Measurements from ENCODE around the gene C12orf43. TPM values are rescaled to one million over a fixed set of nuclear protein-coding genes. Genes with fewer than 3 reads are reported as not detected.

The C12orf43 gene
- total RNA-seq, 1 experiment from 2014 or later = 14.8 TPM

GRCh38 chr12:121022713-121023112 is 6.4 kb upstream of the C12orf43 start:
- ChIA-PET POLR2A (ENCODE audit: unreplicated experiment) (no interaction called here), CTCF (no interaction called here)
- intact Hi-C loops (cut with micrococcal nuclease; ENCODE audit: unreplicated experiment) = no loop called here
- Histone ChIP-seq H3K27me3 (ENCODE audit: insufficient read depth, low read depth) (no peaks in the 10 kb centered on the region), H3F3A (ENCODE audit: insufficient read depth, low read depth) (no peaks in the 10 kb centered on the region), H3K9me3 (ENCODE audit: insufficient read depth, low read depth) (no peaks in the 10 kb centered on the region), H3K4me2 (no peak overlapping the region), H3K27ac (no peak overlapping the region), H3K4me1 (replicated peaks; ENCODE audit: insufficient read depth) (peaks cover 14% of the 10 kb centered on the region), H4K20me1 (ENCODE audit: insufficient read depth) (no peaks in the 10 kb centered on the region), H3K79me2 (ENCODE audit: low read depth) (no peaks in the 10 kb centered on the region), H3K9me2 (ENCODE audit: insufficient read depth) (no peaks in the 10 kb centered on the region), H3K36me3 (ENCODE audit: low read depth) (no peaks in the 10 kb centered on the region), H2AFZ (no peak overlapping the region), H3K4me3 (no peak overlapping the region)
- no peak for DNase-seq
- no TSS peak for BruUV-seq (replicated peaks)
- TF ChIP-seq EZH2 (IDR thresholded peaks at IDR 0.05; ENCODE audit: low read depth) (no peak), CTCF (conservative IDR thresholded peaks at IDR 0.05) (no peak)

DNA sequence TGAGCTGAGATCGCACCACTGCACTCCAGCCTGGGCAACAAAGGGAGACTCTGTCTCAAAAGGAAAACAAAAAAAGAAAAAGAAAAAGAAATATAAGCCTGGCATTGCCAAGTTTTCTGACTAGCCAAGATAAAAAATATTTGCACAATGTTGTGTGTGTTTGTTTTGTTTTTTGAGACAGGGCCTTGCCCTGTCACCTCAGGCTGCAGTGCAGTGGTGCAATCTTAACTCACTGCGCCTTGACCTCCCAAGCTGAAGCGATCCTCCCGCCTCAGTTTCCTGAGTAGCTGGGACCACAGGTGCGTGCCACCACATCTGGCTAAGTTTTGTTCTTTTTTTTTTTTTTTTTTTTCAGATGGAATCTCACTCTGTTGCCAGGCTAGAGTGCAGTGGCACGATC is 5.5 kb upstream of the C12orf43 start:
- no peak for DNase-seq
- no peaks in the 10 kb centered on the region for H3F3A ChIP-seq (ENCODE audit: insufficient read depth, low read depth)
- no peaks in the 10 kb centered on the region for H3K9me2 ChIP-seq (ENCODE audit: insufficient read depth)
- no peak for TF ChIP-seq EZH2 (IDR thresholded peaks at IDR 0.05; ENCODE audit: low read depth)
- TF ChIP-seq CTCF (conservative IDR thresholded peaks at IDR 0.05) = no peak
- H3K4me1 ChIP-seq (replicated peaks; ENCODE audit: insufficient read depth) = peaks cover 14% of the 10 kb centered on the region
- H3K36me3 ChIP-seq (ENCODE audit: low read depth) = no peaks in the 10 kb centered on the region
- intact Hi-C loops (cut with micrococcal nuclease; ENCODE audit: unreplicated experiment) = no loop called here
- ChIA-PET POLR2A (ENCODE audit: unreplicated experiment) (interaction anchor here (0.6 kb wide), 1 partner anchor 17 kb away, joined by 3 read pairs; no protein-coding TSS in a partner anchor), CTCF (no interaction called here)
- no peak overlapping the region for H3K27ac ChIP-seq
- H3K9me3 ChIP-seq (ENCODE audit: insufficient read depth, low read depth) = no peaks in the 10 kb centered on the region
- H4K20me1 ChIP-seq (ENCODE audit: insufficient read depth) = no peaks in the 10 kb centered on the region
- no peak overlapping the region for H2AFZ ChIP-seq
- H3K4me3 ChIP-seq = no peak overlapping the region
- no peaks in the 10 kb centered on the region for H3K27me3 ChIP-seq (ENCODE audit: insufficient read depth, low read depth)
- no peaks in the 10 kb centered on the region for H3K79me2 ChIP-seq (ENCODE audit: low read depth)
- no TSS peak for BruUV-seq (replicated peaks)
- no peak overlapping the region for H3K4me2 ChIP-seq

GRCh38 chr12:121018860-121019617 is 2.8 kb upstream of the C12orf43 start:
- BruUV-seq (replicated peaks) = no TSS peak
- no peak for TF ChIP-seq EZH2 (IDR thresholded peaks at IDR 0.05; ENCODE audit: low read depth)
- no peak for TF ChIP-seq CTCF (conservative IDR thresholded peaks at IDR 0.05)
- H3K4me1 ChIP-seq (replicated peaks; ENCODE audit: insufficient read depth) = no peaks in the 10 kb centered on the region; the same call in 1 of the 2 replicates
- no peaks in the 10 kb centered on the region for H3K36me3 ChIP-seq (ENCODE audit: low read depth)
- intact Hi-C loops (cut with micrococcal nuclease; ENCODE audit: unreplicated experiment) = no loop called here
- H3K9me3 ChIP-seq (ENCODE audit: insufficient read depth, low read depth) = no peaks in the 10 kb centered on the region
- H2AFZ ChIP-seq = no peak overlapping the region
- no peak overlapping the region for H3K27ac ChIP-seq
- no peak overlapping the region for H3K4me3 ChIP-seq
- no peak for DNase-seq
- H3K4me2 ChIP-seq = no peak overlapping the region
- H3K9me2 ChIP-seq (ENCODE audit: insufficient read depth) = no peaks in the 10 kb centered on the region
- peaks cover 15% of the 10 kb centered on the region for H3K79me2 ChIP-seq (ENCODE audit: low read depth)
- POLR2A ChIA-PET (ENCODE audit: unreplicated experiment) = no interaction called here
- H4K20me1 ChIP-seq (ENCODE audit: insufficient read depth) = no peaks in the 10 kb centered on the region
- H3K27me3 ChIP-seq (ENCODE audit: insufficient read depth, low read depth) = no peaks in the 10 kb centered on the region
- no peaks in the 10 kb centered on the region for H3F3A ChIP-seq (ENCODE audit: insufficient read depth, low read depth)
- CTCF ChIA-PET = interaction anchor here (0.5 kb wide), 1 partner anchor 1088 kb away, joined by 5 read pairs; no protein-coding TSS in a partner anchor
